ELR (cell line): ENCODE results near the gene SPSB2.
"Not testable (repeated sequence)": the region's sequence is repeated elsewhere in the genome, so short reads cannot be mapped to it uniquely, and the experiment has no call there.

Source experiments
- DNase-seq: peaks from one replicate; pipeline ENCODE4 v3.0.0-alpha.2; 2015; ENCODE audit warnings: low read depth

The SPSB2 gene, protein sequence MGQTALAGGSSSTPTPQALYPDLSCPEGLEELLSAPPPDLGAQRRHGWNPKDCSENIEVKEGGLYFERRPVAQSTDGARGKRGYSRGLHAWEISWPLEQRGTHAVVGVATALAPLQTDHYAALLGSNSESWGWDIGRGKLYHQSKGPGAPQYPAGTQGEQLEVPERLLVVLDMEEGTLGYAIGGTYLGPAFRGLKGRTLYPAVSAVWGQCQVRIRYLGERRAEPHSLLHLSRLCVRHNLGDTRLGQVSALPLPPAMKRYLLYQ

GRCh38 chr12:6873094-6874014 lies at the start of gene SPSB2:
TSS of gene SPSB2 (minus strand) at chr12:6873303. CDS start at chr12:6872901, 402 bp downstream.
- DNase-seq, result peak; percentile 97

GRCh38 chr12:6921996-6922946 lies 49.2 kb upstream of the SPSB2 start:
- DNase-seq, result no peak

DNA sequence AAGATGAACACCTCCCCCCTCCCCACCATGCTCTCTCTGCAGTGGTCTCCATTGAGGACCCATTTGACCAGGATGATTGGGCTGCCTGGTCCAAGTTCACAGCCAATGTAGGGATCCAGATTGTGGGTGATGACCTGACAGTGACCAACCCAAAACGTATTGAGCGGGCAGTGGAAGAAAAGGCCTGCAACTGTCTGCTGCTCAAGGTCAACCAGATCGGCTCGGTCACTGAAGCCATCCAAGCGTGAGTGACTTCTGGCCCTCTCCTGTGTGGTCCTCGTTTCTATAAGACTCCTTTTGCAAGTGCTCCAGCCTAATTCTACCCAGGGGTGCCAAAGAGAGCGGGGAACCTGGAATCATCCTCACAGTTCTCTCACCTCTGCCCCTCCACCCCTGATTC lies 48.4 kb upstream of the SPSB2 start:
- no peak for DNase-seq

DNA sequence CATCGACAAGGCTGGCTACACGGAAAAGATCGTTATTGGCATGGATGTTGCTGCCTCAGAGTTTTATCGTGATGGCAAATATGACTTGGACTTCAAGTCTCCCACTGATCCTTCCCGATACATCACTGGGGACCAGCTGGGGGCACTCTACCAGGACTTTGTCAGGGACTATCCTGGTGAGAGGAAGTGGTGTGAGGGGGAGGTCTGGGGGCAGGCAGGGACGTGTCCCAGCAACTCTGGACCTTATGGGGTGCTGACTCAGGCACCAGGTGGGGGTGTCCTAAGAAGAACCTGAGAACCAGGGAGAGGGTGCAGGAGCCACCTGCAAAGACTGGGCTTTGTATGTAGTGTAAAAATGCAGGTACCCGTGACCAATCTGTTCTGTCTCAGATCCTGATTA lies 46.5 kb upstream of the SPSB2 start:
- DNase-seq, result no peak

- DNase-seq, result peak; percentile 85
Observed at GRCh38 chr12:6917491-6918231, 44.6 kb upstream of the SPSB2 start.

DNA sequence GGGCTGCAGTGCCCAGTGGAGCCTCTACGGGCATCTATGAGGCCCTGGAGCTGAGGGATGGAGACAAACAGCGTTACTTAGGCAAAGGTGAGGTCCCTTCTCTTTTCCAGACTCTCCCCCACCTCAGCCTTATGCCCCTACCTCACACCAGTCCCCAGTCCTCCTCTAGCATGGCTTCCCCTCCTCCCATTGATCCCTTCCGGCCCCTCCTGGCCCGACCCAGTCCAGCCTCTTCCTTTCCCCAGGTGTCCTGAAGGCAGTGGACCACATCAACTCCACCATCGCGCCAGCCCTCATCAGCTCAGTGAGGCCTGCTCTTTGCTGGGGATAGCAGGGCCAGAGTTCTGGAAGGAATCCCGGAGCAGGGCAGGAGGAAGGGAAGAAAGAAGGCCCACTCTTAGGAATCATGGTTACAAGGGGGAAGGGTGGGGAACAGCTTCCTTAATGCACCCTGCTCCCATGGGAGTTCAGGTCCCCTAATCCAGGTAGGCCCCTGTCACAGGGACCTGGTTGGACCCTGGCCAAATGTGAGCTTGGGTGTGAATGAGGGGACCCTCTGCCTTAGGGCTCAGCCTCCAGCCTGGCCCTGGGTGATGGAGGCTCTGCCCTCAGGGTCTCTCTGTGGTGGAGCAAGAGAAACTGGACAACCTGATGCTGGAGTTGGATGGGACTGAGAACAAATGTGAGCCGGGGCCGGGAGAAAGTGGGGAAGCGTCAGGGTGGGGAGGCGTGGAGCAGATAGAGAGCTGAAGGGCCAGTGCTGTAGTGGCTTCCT lies 43.5 kb upstream of the SPSB2 start:
- no peak for DNase-seq

- DNase-seq, result no peak
Observed at GRCh38 chr12:6915789-6916285, 42.7 kb upstream of the SPSB2 start.

DNA sequence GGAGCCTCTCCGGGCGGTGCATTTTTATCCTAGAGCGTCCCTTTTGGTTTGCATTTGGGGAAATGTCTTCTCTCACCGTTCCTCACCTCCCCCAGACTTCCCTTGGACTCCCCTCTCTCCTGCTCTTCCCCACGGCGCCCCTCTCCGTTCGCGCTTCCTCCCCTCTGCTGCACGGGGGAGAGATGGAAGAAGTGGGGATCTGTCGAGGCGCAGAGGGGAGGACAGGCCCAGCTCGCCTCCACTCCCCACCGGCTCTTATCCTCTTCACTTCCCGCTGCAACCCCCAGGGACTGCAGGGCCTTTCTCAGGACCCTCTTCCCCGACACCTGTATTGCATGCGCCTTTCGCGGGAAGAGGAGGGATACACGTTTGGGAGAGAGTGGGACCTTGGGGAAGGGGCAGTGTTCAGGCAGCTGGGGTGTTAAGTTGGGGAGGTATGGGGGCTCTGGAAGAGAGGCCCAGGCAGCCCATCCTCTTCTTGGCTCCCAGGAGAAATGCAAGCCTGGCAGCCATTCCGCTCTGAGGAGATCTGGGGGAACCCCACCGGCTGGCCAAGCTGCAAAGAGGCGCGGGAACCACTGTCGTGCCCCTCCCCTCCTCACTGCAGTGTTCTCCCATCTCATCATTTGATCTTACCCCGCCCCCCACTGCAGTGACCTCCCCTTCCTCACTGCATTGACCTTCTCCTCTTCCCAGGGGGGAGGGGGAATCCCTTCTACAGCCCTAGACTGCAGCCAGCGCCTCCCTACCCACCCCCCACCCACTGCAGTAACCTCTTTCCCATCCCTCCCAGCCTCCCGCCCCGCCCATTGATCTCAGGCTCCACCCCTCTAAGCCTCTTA lies 42.1 kb upstream of the SPSB2 start:
- DNase-seq, result peak; percentile 47

DNA sequence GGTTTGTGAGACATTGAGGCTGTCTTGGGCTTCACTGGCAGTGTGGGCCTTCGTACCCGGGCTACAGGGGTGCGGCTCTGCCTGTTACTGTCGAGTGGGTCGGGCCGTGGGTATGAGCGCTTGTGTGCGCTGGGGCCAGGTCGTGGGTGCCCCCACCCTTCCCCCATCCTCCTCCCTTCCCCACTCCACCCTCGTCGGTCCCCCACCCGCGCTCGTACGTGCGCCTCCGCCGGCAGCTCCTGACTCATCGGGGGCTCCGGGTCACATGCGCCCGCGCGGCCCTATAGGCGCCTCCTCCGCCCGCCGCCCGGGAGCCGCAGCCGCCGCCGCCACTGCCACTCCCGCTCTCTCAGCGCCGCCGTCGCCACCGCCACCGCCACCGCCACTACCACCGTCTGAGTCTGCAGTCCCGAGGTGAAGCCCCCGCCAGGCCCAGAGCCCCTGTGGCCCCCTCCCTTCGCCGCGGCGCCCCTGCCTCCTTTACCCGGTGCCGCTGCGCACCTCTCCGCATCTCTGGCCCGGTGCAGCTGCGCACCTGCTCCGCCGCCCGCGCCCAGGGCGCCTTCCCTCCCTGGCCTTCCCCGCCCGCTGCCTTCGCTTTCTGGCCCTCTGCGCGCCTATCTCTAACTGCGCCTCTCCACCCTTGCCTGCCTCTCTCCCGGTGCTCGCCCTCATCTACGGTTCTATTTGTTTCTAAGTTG lies 41.3 kb upstream of the SPSB2 start, which contains the start of gene ENO2:
TSS of gene ENO2 (plus strand) at position 335 of the 701 bp plus-strand sequence. CDS start 1,253 bp downstream, outside the sequence.
- peak; percentile 83 for DNase-seq

- no peak for DNase-seq
Observed at GRCh38 chr12:6912164-6912935, 39.2 kb upstream of the SPSB2 start.

DNA sequence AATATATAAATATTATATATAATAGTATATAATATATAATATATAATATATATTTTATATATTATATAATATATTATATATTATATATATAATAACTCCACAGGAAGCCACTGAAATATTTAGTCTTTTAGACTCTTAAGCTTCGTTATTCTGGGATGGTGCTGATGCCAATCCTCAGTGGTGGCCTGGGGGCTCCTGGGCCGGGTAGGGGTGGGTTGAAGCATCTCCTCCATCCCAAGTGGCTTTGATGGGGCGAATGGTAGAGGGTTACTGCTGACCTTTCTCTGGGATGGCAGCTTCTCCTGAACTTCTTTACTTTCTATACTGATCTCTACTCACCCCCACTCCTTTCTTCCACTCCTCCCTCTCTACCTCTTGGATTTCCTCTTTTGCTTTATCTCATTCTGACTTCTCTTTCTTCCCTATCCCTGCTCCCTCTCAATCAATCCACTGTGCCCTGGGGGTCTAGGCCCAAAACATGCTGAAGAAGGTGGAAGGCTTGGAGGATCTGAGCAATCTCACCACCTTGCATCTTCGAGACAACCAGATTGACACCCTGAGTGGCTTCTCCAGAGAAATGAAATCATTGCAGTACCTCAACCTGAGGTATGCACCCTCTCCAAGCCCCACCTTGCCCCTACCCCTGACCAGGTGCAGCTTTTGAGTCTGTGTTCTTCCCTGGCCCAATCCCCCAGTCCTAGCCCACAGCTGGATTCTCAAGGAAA lies 36.5 kb upstream of the SPSB2 start:
- DNase-seq, result no peak

GRCh38 chr12:6908141-6908540 lies 35.0 kb upstream of the SPSB2 start:
- DNase-seq, result not testable (repeated sequence)

DNA sequence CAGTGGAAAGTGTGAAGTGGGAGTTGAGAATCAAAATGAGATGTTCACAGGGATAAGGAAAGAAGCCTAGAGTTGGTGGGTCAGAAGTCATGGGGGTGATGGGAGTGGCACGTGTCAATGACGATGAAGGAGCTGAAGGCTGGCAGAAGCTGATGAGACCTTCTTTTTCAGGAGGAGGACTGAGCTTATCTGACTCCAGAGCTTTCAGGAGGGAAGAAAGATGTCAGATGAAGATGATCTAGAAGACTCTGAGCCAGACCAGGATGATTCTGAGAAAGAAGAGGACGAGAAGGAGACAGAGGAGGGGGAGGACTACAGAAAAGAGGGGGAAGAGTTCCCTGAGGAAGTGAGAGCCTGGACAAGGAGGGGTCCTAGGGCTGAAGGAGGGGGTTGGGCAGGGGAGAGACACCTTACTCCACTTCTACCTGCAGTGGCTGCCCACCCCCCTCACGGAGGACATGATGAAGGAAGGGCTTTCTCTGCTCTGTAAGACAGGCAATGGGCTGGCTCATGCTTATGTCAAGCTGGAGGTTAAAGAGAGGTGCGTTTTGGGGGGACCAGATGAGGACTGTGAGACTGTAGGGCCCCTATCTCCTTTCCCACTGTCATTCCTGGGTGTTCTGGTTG lies 32.4 kb upstream of the SPSB2 start:
- DNase-seq, result no peak

- peak; percentile 98 for DNase-seq
Observed at GRCh38 chr12:6904280-6905276, 31.5 kb upstream of the SPSB2 start, which contains the start of gene LRRC23. TSS of gene LRRC23 (plus strand) at chr12:6904822. CDS start at chr12:6905634, 812 bp downstream.

GRCh38 chr12:6903722-6904121 lies 30.6 kb upstream of the SPSB2 start:
- DNase-seq, result no peak
